ENCODE data around the gene HLA-DMA.
A peak's percentile ranks its signal among the peaks of the same experiment; 100 is the strongest.

The HLA-DMA gene

GRCh38 chr6:32952817-32953739, at the start of gene HLA-DMA:
TSS of gene HLA-DMA (minus strand) at chr6:32953097. CDS start at chr6:32953036, 61 bp downstream.
- peak; percentile 52 for TF ChIP-seq CTCF (IDR thresholded peaks at IDR 0.05)
- Mint-ChIP-seq H3K4me1 (peaks cover 53% of the 10 kb centered on the region), H3K9me3 (no peaks in the 10 kb centered on the region), H3K36me3 (ENCODE audit: low read depth) (peaks cover 4% of the 10 kb centered on the region), H3K27me3 (ENCODE audit: low read depth, poor library complexity) (peaks cover 11% of the 10 kb centered on the region), H3K27ac (peak within 1 kb of the TSS; percentile 6), H3K4me3 (no peak within 1 kb of the TSS)
- peak; percentile 48 for DNase-seq

- H3K27me3 Mint-ChIP-seq (ENCODE audit: low read depth, poor library complexity) = peaks cover 81% of the 10 kb centered on the region
- H3K9me3 Mint-ChIP-seq = no peaks in the 10 kb centered on the region
- H3K4me1 Mint-ChIP-seq = peaks cover 5% of the 10 kb centered on the region
- H3K4me3 Mint-ChIP-seq = no peak overlapping the region
- no peaks in the 10 kb centered on the region for H3K36me3 Mint-ChIP-seq (ENCODE audit: low read depth)
- no peak overlapping the region for H3K27ac Mint-ChIP-seq
- no peak for DNase-seq
- no peak for TF ChIP-seq CTCF (IDR thresholded peaks at IDR 0.05)
Measured at GRCh38 chr6:33001685-33002084, 48.8 kb upstream of the HLA-DMA start.

DNA sequence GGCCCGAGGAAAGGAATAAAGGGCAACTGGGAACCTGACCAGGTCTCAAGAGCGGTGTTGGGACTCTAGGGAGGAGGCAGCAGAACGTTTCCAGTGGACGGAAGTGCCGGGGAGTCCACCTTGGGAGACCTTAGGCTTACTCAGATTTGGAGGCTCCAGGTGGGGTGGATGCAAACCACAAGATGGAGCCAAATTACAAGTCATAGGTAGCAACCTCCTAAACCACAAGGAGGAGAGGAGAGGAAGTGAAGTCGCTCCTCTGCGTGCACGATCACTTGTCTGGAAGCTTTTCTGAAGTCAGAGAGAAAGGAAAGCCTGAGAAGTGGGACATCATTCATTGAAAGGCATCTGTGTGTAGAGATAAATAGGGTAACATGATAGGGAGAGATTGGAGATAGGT, 47.2 kb upstream of the HLA-DMA start:
- H3K27me3 Mint-ChIP-seq (ENCODE audit: low read depth, poor library complexity) = peaks cover 90% of the 10 kb centered on the region
- H3K9me3 Mint-ChIP-seq = no peaks in the 10 kb centered on the region
- H3K4me3 Mint-ChIP-seq = no peak overlapping the region
- TF ChIP-seq CTCF (IDR thresholded peaks at IDR 0.05) = no peak
- H3K4me1 Mint-ChIP-seq = peaks cover 5% of the 10 kb centered on the region
- H3K36me3 Mint-ChIP-seq (ENCODE audit: low read depth) = no peaks in the 10 kb centered on the region
- DNase-seq = no peak
- no peak overlapping the region for H3K27ac Mint-ChIP-seq

DNA sequence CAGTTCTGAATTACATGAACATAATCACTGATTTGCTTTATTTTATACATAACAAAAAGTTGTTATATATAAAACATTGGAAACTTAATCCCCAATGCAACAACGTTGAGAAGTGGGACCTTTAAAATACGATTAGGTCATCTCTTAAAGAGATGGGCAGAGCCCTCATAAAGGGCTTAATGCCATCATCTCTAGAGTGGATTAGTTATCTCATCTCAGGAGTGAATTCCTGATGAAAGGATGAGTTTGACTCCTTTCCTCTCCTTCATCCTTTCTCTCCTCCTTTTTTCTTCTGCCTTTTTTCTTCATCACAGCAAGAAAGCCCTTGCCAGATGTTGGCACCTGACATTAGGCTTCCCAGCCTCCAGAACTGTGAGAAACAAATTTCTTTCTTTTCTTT, 42.6 kb upstream of the HLA-DMA start:
- Mint-ChIP-seq H3K27me3 (ENCODE audit: low read depth, poor library complexity) (peaks cover 73% of the 10 kb centered on the region), H3K27ac (no peak overlapping the region), H3K36me3 (ENCODE audit: low read depth) (no peaks in the 10 kb centered on the region), H3K9me3 (peaks cover 13% of the 10 kb centered on the region), H3K4me1 (peaks cover 5% of the 10 kb centered on the region), H3K4me3 (no peak overlapping the region)
- DNase-seq = no peak
- TF ChIP-seq CTCF (IDR thresholded peaks at IDR 0.05) = no peak

DNA sequence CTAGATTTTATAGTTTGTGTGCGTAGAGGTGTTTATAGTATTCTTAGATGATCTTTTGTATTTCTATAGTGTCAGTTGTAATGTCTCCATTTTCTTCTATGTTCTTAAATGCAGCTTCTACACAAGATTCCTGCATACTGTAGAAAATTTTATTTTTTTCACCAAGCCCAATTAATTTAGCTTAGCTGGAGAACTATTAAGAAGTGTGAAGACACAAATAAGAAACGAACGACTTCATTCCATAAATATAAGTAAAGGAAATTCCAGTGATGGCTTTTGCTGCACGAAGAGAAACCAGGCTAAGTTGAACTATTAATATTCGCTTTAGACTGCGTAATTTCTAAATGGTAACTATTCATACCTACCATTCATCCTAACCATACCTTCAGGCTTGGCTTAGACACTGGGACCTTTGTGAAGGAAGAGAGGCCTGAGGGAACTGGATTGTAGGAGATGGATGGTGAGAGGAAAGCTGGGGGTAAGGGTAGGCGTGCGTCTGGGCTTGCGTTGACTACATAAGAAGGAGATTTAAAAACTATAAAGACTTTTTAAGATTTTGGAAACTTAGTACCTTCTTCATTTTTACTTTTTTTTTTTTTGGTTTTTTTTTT, 40.6 kb upstream of the HLA-DMA start:
- Mint-ChIP-seq H3K27me3 (ENCODE audit: low read depth, poor library complexity) (peaks cover 59% of the 10 kb centered on the region), H3K9me3 (peaks cover 13% of the 10 kb centered on the region), H3K4me3 (no peak overlapping the region), H3K4me1 (no peaks in the 10 kb centered on the region), H3K27ac (no peak overlapping the region), H3K36me3 (ENCODE audit: low read depth) (no peaks in the 10 kb centered on the region)
- no peak for TF ChIP-seq CTCF (IDR thresholded peaks at IDR 0.05)
- no peak for DNase-seq
